GM19035 (cell line): Measurements from ENCODE around the gene SRPK3.
"Not testable (repeated sequence)": the region's sequence is repeated elsewhere in the genome, so short reads cannot be mapped to it uniquely, and the experiment has no call there.

Source experiments
- ATAC-seq: cut with Tn5 transposase; IDR thresholded peaks from one replicate; pipeline ENCODE4 v1.9.1; 2021; ENCODE audit not compliant: unreplicated experiment

SRPK3 gene

DNA sequence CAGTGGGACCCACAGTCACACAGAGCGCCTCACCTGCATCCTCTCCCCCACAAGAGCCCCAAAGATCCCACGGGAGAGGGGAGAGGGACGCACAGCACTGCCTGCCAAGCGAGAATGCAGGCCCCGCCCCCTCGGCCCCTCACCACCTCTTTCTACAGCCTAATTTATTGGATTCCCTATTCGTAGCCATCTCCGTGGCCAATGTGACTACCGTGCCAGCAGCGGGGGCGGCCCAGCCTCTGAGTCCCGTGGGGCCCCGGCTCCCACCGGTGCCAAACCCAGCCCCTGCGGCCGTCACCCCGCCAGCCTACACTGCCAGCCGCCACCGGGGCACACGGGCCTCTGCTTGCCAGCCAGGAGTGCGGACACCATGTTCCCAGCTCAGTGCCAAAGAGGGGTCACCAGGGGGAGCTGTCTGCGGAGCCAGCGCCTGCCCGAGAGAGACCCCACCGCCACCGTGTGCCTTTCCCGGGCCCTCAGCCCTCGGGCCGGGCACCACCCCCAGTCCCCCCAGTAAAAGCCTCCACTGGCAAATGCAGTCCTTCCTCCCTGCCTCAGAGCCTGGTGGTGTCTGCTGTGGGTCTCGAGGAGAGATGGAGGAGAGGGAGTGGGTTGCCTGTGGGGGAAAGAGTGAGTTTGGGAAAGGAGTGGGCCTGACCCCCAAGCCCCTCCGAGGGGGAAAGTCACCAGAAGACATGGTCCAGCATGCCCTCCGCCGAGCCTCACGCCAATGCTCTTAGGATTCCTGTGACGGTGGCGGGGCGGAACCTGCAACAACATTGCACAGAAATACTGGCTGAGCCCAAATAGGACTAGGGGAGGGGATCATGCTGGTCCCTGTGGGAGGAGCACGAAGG is 36.4 kb upstream of the SRPK3 start:
- no peak for ATAC-seq

DNA sequence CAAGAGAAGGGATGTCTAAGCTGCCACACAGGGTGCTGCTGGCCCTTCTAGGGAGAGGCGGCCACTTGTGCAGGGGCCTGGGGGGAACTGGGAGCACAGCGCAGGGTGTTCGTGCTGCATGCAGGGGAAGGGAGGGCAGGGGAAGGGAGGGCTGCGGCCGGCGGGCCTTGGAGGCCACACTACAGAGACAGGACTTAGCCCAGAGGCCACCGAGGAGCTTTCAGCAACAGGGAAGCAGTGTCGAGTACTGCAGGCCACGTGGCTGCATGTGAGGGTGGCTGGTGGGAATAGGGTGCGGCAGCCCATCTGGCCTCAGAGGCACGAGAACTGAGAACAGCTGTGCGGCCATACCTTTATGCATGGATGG is 35.8 kb upstream of the SRPK3 start:
- ATAC-seq: not testable (repeated sequence)

DNA sequence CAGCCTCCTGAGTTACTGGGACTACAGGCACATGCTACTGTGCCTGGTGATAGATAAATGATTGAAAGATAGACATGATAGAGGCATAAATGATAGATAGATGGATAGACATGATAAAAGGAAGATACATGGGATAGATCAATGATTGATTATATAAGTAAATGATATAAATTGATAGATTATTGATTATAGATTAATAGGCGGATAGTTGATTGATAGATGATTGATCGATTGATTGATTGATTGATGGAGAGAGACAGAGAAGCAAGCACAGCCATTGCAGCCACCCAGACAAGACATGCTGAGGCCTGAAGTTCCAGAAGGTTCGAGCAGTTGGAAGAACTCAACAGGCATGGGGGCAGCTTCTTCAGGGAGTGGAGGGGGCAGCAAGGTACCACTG is 34.5 kb upstream of the SRPK3 start:
- no peak for ATAC-seq

DNA sequence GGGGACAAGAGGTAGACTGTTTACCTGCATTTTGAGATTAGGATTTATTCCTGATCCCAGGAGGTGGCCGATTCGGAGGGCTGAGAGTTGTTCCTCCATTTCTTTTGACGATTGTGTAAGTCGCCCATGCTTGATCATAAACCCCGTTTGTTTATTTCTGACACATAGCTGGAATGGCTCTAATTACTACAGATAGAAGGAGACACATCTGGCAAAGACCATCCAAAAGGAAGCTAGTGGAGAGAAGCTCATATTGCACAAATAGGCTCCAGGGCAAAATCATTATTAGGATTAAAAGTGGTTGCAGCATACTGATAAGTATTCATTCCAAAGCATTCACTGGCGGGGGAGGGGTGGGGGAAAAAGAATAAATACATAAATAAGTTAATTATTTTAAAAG is 33.9 kb upstream of the SRPK3 start:
- not testable (repeated sequence) for ATAC-seq

DNA sequence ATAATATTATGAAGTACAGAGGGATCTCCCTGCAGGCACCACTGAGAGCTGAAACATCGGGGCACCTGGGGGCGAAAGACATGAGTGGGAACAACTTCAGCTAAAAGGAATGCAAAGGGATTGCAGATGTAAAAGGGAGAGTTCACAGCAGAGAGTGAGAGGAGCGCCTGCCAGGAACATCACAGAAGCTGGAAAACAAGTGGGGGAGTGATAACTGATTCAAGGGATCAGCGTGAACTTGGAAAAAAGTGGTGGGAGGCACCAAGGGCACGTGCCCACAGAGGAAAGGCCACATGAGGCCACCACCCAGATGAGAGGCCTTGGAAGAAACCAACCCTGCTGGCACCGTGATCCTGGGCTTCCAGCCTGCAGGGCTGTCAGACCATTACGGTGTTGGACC is 31.8 kb upstream of the SRPK3 start:
- ATAC-seq: not testable (repeated sequence)

DNA sequence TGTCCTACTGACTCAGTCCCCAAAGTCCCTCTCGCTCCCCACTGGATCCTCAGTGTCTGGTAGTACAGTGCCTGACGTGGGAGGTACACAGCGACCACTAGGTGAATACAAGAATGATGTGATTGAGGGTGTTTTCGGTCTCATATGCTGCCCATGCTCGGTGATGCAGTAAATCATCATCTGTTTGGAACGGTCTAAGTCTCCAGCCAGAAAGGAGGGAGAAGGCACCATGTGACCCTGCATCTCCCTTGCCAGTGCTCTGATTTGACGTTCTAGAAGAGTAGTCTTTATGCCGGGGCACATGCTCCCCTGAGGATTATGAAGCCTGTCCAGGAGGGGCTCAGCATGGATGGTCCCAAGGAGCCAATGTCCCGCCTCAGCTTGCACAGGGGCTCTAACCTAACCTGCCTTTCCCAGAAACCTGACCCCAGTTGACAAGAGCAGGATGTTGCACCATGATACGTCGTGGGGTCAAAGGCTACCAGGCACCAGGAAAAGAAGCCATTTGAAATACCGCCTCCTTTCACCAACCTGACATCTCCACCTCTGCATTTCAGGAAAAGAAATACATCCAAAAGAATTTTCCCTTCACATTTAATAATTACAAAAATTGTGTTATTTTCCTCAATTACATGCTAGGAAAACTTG is 30.6 kb upstream of the SRPK3 start:
- no peak for ATAC-seq

DNA sequence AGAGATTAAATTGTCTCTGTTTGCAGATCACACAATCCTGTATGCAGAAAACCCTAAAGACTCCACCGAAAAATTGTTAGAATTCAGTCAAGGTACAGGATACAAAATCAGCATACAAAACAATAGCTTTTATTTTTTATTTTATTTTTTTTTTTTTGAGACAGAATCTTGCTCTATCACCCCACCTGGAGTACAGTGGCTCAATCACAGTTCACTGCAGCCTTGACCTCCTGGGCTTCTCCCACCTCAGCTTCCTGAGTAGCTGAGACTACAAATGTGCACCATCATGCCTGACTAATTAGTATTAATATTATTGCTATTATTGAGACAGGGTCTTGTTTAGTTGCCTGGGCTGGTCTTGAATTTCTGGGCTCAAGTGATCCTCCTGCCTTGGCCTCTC is 25.7 kb upstream of the SRPK3 start:
- no peak for ATAC-seq

DNA sequence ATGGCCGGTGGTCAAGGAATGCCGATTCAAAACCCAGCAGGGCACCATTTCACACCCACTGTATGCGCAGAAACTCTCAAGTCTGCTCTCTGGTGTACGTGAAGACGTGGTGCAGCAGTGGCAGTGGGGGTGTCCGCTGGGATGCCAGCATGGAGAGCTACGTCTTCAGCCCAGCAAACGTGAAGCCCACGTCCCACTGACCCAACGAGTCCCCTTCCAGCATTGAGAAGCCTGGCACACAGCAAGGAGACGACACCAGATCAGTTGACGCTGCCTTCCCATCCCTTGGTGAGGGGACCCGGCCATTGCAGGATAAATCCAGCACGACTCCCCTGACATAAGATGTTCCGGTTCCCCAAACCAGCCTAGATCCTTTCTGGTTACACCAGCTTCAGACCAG is 19.0 kb upstream of the SRPK3 start:
- ATAC-seq: no peak

DNA sequence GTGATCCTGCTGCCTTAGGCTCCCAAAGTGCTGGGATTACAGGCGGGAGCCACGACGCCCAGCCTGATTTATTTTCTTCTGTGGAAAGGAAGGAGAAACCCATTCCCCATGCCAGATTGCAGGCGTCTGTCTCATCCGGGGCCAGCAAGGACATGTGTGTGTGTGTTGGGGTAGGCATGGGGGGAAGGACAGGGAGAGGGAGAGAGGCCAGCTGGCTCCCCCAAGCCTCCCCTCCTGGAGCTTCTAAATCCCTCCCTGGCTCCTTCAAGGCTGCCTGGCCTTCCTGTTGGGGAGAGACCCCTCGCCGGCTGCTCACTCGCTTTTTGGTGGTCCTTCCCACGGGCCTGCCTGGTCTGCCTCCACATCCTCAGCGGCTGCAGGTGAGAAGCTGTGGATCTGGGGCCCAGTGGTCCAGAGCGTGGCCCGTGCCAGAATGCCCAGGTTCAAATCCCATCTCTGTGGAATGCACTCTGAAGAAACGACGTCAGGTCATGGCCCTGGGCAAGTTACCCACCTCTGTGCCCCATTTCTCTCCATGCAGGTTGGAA is 18.1 kb upstream of the SRPK3 start:
- ATAC-seq: no peak

DNA sequence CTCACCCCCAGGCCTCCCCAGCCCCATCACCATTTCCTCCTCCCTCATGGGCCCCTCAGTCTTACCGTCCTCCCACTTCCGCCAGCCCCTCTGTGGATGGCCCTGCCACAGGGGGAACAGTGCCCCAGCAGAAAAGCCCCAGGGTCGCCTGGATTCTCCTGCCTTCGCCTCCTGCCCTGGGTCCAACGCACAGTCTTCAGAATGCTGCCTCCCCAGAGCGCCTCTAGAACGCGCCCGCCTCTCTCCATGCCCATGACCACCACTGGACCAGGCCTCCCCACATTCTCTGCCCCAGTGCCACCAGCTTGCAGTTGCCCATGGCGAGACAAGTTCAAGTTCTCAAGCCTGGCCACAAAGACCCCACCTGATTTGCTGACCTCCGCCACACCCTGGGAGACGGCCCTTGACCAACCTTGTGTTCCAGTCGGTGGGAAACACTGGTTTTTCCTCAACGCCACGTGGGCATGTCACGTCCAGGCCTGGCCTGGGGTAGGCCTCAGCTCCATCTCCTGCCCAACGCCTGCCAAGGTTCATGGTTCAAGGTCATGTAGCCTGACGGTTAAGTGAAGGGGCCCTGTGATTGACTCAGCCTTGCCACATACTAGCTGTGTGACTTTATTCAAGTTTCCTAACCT is 17.4 kb upstream of the SRPK3 start:
- no peak for ATAC-seq

DNA sequence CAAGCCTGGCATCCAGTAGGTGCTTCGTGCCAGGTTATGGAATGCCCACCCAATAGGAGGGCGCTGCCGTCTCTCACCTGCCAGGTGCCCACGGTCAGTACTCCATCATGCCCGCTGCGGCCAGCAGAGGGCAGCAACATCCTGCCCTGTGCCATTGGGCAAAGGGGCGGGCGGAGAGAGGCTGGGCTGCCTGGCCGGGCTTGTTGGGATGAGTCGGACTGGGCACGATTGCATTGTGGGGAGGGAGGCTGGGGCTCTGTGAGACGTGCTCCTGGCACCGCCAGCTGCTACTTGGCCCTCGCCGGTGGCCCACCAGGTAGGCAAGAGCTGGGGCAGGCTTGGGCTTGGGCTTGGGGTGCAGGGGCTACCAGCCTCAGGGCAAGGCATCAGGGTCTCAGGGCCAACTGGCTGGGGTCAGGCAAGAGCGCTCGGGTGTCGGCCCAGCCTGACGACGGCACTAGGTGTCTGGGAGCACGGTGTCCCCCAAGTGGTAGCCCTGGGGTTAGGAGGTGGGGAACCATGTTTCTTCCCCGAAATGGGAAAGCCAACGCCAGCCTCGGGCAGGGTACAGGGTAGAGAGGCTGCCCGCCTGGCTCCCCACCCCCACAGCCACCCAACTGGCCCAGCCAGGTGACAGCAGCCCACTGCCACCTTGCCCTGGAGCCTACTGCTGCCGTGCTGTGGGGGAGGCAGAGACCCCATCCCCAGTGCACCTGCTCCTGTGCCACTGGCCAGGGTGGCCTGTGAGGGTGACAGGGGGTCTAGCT is 16.7 kb upstream of the SRPK3 start, which contains the start of gene PLXNB3:
TSS of gene PLXNB3 (plus strand) at position 261 of the 767 bp plus-strand sequence. CDS start 1,287 bp downstream, outside the sequence.
- ATAC-seq: no peak

DNA sequence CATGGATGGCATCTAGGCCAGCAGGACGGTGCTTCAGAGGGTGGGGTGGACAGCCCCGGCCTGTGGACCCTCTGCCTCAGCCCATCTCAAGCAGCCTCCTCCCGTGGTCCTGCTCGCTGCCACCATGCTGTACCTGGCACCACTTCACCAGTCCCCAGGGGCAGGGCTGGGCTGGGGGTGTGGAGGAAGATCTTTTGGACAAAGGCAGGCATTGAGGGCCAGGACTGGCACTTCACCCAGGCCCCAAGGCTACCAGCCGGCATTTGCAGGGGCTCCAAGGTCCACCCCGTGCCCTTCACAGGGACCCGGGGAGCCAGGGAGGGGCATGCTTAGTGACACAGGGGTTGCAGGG is 16.1 kb upstream of the SRPK3 start:
- ATAC-seq: no peak

DNA sequence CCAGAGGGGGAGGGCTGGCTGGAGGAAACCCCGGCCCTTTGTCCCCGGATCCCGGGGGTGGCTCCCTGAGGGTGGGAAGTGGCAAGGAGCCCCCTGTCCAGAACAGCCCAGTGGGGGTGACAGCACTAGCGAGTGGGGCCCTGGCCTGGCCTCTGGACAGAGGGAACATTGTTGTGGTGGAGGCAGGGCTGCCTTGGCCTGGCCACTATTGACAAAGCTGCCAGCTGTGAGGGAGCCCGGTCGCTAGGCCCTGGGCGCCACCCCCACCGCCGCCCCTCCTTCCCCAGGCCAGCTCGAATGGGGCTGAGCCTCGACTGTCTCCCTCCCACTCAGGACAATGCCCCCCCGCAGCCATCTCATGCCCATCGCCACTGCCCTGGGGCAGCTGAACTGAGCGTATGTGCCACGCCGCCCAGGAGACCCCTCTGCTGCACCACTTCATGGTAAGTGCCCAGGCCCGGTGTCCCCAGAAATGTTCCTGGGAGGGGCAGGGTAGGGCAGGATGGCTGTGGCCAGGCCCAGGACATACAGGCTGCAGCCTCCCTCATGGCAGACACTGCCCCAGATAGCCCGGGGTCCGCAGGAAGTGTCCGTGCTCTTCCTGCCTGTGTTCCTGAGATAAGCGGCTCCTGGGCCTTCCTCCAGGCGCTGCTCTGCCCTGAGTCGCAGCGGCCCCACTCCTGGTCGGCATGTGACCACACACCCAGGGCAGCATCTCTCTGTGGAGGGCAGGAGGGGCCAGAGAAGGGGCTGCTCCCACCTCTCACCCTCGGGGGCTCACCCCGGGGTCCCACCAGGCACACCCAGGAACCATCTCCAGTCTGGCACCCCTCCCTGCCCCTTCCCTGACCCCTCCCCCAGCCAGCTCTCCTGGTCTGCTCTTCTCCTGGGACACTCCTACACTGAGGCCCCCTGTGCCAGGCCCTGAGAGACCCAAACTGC is 15.4 kb upstream of the SRPK3 start:
- no peak for ATAC-seq

DNA sequence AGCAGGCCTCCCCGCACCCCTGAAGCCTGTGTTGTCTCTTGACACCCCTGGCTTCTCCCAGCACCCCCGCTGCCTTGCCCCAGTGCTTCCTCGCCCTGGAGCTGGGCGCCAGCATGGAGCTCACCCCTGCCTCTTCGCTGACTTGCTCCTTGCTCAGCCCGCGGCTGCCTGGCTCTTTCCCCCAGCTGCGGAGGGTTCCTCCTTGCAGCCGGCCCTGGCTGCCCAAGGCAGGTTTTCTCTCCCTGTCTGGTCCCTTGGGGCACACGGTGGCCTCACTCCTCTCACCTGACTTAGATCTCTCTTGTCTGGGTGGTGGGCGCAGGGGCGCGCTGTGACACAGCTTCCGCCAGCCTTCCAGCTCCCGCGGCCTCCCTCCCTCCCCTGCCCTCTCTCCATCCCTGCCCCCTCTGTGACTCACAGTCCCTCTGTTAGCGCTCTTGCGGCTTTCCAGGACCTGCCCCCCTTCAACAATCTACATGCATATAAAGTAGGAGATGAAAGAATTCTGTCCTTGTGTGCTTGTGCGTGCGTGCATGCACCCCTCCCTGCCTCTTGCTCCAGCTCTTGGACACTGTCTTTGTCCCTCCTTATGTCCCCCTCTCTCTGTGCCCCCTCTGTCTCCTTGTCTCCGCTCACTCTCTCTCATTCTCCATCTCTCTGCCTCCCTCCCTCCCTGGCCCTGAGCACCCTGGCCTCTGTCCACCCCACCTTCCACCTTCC is 14.6 kb upstream of the SRPK3 start:
- no peak for ATAC-seq

DNA sequence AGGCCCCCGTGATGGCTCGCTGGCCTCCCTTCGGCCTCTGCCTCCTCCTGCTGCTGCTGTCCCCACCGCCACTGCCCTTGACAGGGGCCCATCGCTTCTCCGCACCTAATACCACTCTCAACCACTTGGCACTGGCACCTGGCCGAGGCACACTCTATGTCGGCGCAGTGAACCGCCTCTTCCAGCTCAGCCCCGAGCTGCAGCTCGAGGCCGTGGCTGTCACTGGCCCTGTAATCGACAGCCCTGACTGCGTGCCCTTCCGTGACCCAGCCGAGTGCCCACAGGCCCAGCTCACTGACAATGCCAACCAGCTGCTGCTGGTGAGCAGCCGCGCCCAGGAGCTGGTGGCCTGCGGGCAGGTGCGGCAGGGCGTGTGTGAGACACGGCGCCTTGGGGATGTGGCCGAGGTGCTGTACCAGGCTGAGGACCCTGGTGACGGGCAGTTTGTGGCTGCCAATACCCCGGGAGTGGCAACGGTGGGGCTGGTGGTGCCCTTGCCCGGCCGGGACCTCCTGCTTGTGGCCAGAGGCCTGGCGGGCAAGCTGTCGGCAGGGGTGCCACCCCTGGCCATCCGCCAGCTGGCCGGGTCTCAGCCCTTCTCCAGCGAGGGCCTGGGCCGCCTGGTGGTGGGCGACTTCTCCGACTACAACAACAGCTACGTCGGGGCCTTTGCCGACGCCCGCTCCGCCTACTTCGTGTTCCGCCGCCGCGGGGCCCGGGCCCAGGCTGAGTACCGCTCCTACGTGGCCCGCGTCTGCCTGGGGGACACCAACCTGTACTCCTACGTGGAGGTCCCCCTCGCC is 13.8 kb upstream of the SRPK3 start:
- no peak for ATAC-seq

DNA sequence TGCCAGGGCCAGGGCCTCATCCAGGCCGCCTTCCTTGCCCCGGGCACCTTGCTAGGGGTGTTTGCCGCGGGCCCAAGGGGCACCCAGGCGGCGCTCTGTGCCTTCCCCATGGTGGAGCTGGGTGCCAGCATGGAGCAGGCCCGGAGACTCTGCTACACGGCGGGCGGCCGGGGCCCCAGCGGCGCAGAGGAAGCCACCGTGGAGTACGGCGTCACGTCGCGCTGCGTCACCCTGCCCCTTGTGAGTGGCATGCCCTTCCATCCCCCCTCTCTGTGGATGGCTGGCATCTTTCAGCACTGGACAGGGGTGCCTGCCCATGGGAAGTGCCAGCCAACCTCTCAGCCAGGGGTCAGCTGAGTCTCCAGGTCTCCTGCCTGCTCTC is 13.2 kb upstream of the SRPK3 start:
- no peak for ATAC-seq

DNA sequence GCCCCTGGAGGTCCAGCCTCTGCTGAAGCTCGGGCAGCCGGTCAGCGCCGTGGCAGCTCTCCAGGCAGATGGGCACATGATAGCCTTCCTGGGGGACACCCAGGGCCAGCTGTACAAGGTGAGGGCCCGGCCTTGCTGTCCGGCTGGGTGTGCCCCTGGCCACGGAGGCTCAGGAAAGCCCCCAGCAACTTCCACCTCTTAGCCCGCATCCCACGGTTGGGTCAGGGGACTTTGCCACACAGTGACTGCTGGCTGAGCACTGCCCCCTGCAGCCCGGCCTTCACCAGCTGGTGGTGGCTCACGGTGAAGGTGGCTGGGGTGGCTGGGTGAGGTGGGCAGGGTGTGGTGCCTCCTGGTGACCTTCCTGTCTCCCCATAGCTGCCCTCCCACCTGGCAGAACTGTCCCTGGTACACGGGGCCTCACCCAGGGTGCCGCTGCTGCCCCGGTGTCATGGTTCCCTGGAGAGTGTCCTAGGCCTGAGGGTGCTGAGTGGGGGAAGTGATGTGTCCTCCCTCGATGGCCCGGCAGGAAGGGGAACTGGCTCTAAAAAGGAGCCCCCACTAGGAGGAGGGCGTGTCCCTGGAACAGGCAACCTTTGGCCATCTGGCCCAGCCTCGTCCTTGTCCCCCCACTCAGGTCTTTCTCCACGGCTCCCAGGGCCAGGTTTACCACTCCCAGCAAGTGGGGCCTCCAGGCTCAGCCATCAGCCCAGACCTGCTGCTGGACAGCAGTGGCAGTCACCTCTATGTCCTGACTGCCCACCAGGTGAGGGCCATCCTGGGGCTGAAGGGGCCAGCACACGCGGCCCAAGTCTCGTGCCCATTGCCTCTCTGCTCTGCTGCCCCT is 12.3 kb upstream of the SRPK3 start:
- ATAC-seq: no peak
